OCI-LY3 (cell line): Measurements from ENCODE around the gene TRIM4.
"Not testable (repeated sequence)": the region's sequence is repeated elsewhere in the genome, so short reads cannot be mapped to it uniquely, and the experiment has no call there.

Experiments
- H2AFZ ChIP-seq: fragments of 200-600, 300-600 bp; shearing (Covaris generic); 2 replicates; pipeline ENCODE4 v1.6.0; 2014; ENCODE audit warnings: antibody characterized with exemption, low read depth, low read length
- H3K27ac ChIP-seq: fragments of 200-600, 300-600 bp; sonication (generic); 2 replicates; pipeline ENCODE4 v1.5.1; 2014; ENCODE audit warnings: mild to moderate bottlenecking, low read length, moderate library complexity, mixed read lengths
- H3K27me3 ChIP-seq: fragments of 200-600, 300-600 bp; sonication (generic); 2 replicates; pipeline ENCODE4 v1.6.1; 2014; ENCODE audit warnings: low read depth, low read length, mixed read lengths
- H3K36me3 ChIP-seq: fragments of 200-600, 300-600 bp; sonication (generic); replicated peaks from 2 replicates; pipeline ENCODE3; 2014; ENCODE audit warnings: low read depth, low read length, mixed read lengths
- H3K4me1 ChIP-seq: fragments of 300-600, 200-600 bp; sonication (generic); 2 replicates; pipeline ENCODE4 v1.6.1; 2014; ENCODE audit warnings: low read length, mixed read lengths
- H3K4me2 ChIP-seq: fragments of 200-600, 300-600 bp; sonication (generic); 2 replicates; pipeline ENCODE4 v1.6.1; 2014; ENCODE audit warnings: low read length, mixed read lengths
- H3K4me3 ChIP-seq: fragments of 300-600, 200-600 bp; sonication (generic); 2 replicates; pipeline ENCODE4 v1.5.1; 2014; ENCODE audit warnings: antibody characterized with exemption, mild to moderate bottlenecking, low read length, moderate library complexity
- H3K79me2 ChIP-seq: fragments of 300-600, 200-600 bp; shearing (Covaris generic); 2 replicates; pipeline ENCODE4 v1.6.1; 2014; ENCODE audit warnings: mild to moderate bottlenecking, low read length, mixed read lengths
- H3K9ac ChIP-seq: fragments of 300-600, 200-600 bp; shearing (Covaris generic); 2 replicates; pipeline ENCODE4 v1.6.0; 2014; ENCODE audit warnings: mild to moderate bottlenecking, low read length, moderate library complexity
- H3K9me3 ChIP-seq: fragments of 200-600, 300-600 bp; shearing (Covaris generic); 2 replicates; pipeline ENCODE4 v1.6.1; 2014; ENCODE audit warnings: low read length, mixed read lengths; ENCODE audit not compliant: insufficient read depth
- H4K20me1 ChIP-seq: fragments of 200-600, 300-600 bp; sonication (generic); 2 replicates; pipeline ENCODE4 v1.6.1; 2016; ENCODE audit warnings: low read length, mixed read lengths; ENCODE audit not compliant: insufficient read depth
- EZH2phosphoT487 ChIP-seq: fragments of 200-600 bp; shearing (Covaris generic); IDR thresholded peaks from 2 replicates; pipeline ENCODE4 v1.6.1; 2018; ENCODE audit warnings: antibody characterized with exemption, mixed run types, low read depth
- TF ChIP-seq, protein P1 (sequence below): fragments of 200-600, 300-600 bp; sonication (generic); IDR thresholded peaks from 2 replicates; pipeline ENCODE4 v1.5.1; 2014; ENCODE audit warnings: antibody characterized with exemption, low read length, low read depth

The TRIM4 gene

GRCh38 chr7:99876491-99876890 is 42.8 kb downstream of the TRIM4 start:
- H3K79me2 ChIP-seq: no peaks in the 10 kb centered on the region

GRCh38 chr7:99868246-99868645 is 51.1 kb downstream of the TRIM4 start:
- no peak overlapping the region for H3K27ac ChIP-seq

More at GRCh38 chr7:99876491-99876890, 42.8 kb downstream of the TRIM4 start:
- no peak overlapping the region for H3K9ac ChIP-seq
- no peak overlapping the region for H2AFZ ChIP-seq
- no peaks in the 10 kb centered on the region for H3K9me3 ChIP-seq
- H3K4me3 ChIP-seq: no peak overlapping the region
- no peaks in the 10 kb centered on the region for H3K36me3 ChIP-seq
- no peaks in the 10 kb centered on the region for H3K27me3 ChIP-seq
- TF ChIP-seq, protein P1, sequence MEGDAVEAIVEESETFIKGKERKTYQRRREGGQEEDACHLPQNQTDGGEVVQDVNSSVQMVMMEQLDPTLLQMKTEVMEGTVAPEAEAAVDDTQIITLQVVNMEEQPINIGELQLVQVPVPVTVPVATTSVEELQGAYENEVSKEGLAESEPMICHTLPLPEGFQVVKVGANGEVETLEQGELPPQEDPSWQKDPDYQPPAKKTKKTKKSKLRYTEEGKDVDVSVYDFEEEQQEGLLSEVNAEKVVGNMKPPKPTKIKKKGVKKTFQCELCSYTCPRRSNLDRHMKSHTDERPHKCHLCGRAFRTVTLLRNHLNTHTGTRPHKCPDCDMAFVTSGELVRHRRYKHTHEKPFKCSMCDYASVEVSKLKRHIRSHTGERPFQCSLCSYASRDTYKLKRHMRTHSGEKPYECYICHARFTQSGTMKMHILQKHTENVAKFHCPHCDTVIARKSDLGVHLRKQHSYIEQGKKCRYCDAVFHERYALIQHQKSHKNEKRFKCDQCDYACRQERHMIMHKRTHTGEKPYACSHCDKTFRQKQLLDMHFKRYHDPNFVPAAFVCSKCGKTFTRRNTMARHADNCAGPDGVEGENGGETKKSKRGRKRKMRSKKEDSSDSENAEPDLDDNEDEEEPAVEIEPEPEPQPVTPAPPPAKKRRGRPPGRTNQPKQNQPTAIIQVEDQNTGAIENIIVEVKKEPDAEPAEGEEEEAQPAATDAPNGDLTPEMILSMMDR: no peak
- no peak for TF ChIP-seq EZH2phosphoT487
- no peaks in the 10 kb centered on the region for H4K20me1 ChIP-seq
- no peaks in the 10 kb centered on the region for H3K4me1 ChIP-seq
- no peak overlapping the region for H3K4me2 ChIP-seq
- no peak overlapping the region for H3K27ac ChIP-seq

GRCh38 chr7:99867477-99867876 is 51.9 kb downstream of the TRIM4 start:
- peaks cover 25% of the 10 kb centered on the region for H3K27me3 ChIP-seq
- not testable (repeated sequence) for H2AFZ ChIP-seq, H3K27ac ChIP-seq, H3K4me1 ChIP-seq, H3K79me2 ChIP-seq, H4K20me1 ChIP-seq, H3K4me2 ChIP-seq, H3K9me3 ChIP-seq, H3K4me3 ChIP-seq, H3K9ac ChIP-seq, H3K36me3 ChIP-seq

More at GRCh38 chr7:99868246-99868645, 51.1 kb downstream of the TRIM4 start:
- Histone ChIP-seq H4K20me1 (no peaks in the 10 kb centered on the region), H3K79me2 (no peaks in the 10 kb centered on the region), H2AFZ (no peak overlapping the region), H3K4me1 (no peaks in the 10 kb centered on the region), H3K4me3 (no peak overlapping the region), H3K9me3 (no peaks in the 10 kb centered on the region), H3K27me3 (peaks cover 22% of the 10 kb centered on the region), H3K9ac (no peak overlapping the region), H3K4me2 (no peak overlapping the region), H3K36me3 (no peaks in the 10 kb centered on the region)
- no peak for TF ChIP-seq EZH2phosphoT487
- TF ChIP-seq, protein P1: no peak

DNA sequence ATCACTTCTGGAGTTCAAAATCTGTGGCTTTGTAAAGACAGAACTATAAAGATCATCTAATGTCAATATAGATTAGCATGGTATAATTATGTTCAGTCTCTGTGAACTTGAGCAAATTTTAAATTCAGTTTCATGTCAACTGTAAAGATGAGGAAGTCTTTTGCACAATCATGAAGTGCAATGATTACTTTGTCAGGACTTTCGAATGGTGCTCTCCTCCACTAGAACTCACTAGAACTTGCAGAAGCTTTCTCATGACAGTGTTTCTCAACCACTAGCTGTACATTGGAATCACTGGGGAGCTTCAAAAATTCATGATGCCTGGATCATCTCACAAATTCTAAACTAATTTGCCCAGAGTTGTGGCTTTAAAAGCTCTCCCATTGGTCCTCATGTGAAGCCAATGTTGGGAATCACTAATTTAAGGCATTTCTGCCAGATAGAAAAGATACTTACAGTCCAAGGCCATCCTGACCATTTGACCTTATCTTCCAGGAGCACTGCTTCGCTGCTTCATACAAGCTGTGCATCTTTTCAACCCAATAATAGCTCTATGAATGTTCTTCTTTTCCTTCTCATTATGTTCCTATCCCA is 55.4 kb downstream of the TRIM4 start:
- TF ChIP-seq EZH2phosphoT487: no peak
- TF ChIP-seq, protein P1: no peak
- Histone ChIP-seq H2AFZ (no peak overlapping the region), H3K4me3 (no peak overlapping the region), H3K4me1 (no peaks in the 10 kb centered on the region), H3K9me3 (no peaks in the 10 kb centered on the region), H3K27me3 (peaks cover 29% of the 10 kb centered on the region), H3K79me2 (no peaks in the 10 kb centered on the region), H3K4me2 (no peak overlapping the region), H3K9ac (no peak overlapping the region), H4K20me1 (no peaks in the 10 kb centered on the region), H3K36me3 (no peaks in the 10 kb centered on the region), H3K27ac (no peak overlapping the region)
